TTC549 (cell line): ENCODE data around the gene MRPS30.
"Not testable (repeated sequence)": the region's sequence is repeated elsewhere in the genome, so short reads cannot be mapped to it uniquely, and the experiment has no call there.

ENCODE experiments used
- FAIRE-seq: peaks from 2 replicates; lab custom pipeline; 2012; peaks lifted over from hg19 to GRCh38; lab: Jason Lieb, UNC

Gene MRPS30

DNA sequence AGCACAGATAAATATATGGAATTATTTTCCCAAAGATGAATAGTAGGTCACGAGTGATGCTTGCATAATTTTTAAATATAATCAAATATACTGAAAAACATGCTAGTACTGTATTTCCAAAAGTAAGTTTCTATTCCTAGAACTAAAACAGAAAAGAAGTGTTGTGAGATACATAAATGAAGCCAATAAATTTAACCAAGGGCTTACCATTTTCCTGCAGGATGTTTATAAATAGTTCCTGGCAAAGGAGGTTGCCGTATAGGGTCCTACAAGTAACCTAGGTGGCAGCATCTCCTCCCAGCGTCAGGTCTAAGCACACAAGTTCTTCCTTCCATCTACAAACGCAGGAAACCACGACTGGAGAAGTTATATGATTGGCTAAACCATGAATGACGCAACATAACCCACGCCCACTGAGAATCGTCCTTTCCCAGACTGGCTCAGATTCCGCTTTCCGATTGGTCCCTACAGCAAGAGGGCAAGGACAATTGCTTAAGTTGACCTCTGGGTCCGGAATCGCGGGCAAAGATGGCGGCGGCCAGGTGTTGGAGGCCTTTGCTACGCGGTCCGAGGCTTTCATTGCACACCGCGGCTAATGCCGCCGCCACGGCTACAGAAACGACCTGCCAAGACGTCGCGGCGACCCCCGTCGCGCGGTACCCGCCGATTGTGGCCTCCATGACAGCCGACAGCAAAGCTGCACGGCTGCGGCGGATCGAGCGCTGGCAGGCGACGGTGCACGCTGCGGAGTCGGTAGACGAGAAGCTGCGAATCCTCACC, at the start of gene MRPS30:
Gene MRPS30 (plus strand): TSS at position 513 of the 780 bp plus-strand sequence. CDS start 16 bp downstream, at position 529.
- peak; percentile 99 for FAIRE-seq

- no peak for FAIRE-seq
Observed at GRCh38 chr5:44769200-44769876, 39.4 kb upstream of the MRPS30 start.

DNA sequence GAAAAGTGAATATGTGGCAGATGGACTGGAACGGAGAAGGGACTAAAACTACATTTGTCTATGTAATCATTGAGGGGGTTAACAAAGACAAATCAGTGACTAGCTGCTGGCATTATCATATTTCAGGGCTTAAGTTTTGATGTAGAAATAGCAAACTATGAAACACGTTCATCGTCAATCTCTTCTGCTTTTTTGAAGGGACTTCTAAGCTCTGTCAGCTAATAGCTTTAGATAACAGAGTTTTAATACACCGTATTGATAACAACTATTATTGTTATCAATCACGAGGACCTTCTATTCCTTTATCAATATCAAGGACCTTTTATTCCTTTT, 38.9 kb upstream of the MRPS30 start:
- no peak for FAIRE-seq

GRCh38 chr5:44770780-44771717, 37.7 kb upstream of the MRPS30 start:
- FAIRE-seq: no peak

GRCh38 chr5:44772397-44772796, 36.4 kb upstream of the MRPS30 start:
- not testable (repeated sequence) for FAIRE-seq

GRCh38 chr5:44774279-44774880, 34.4 kb upstream of the MRPS30 start:
- FAIRE-seq: peak; percentile 91

DNA sequence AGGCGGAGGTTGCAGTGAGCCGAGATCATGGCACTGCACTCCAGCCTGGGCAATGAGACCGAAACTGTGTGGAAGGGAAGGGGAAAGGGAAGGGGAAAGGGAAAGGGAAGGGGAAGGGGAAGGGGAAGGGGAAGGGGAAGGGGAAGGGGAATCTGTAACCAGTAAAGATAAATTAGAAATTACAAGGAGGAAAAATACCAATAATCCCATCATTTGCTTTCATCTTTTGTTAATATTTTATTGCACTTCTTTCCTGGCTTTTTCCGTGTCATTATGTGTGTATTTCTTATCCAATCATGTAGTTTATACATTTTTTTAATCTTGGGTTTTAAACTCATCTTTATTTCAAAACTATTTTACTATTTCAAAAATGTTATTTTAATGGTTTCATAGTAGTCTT, 29.6 kb upstream of the MRPS30 start:
- no peak for FAIRE-seq

GRCh38 chr5:44783634-44784315, 25.0 kb upstream of the MRPS30 start:
- FAIRE-seq: no peak

GRCh38 chr5:44787731-44788130, 21.0 kb upstream of the MRPS30 start:
- FAIRE-seq: no peak

DNA sequence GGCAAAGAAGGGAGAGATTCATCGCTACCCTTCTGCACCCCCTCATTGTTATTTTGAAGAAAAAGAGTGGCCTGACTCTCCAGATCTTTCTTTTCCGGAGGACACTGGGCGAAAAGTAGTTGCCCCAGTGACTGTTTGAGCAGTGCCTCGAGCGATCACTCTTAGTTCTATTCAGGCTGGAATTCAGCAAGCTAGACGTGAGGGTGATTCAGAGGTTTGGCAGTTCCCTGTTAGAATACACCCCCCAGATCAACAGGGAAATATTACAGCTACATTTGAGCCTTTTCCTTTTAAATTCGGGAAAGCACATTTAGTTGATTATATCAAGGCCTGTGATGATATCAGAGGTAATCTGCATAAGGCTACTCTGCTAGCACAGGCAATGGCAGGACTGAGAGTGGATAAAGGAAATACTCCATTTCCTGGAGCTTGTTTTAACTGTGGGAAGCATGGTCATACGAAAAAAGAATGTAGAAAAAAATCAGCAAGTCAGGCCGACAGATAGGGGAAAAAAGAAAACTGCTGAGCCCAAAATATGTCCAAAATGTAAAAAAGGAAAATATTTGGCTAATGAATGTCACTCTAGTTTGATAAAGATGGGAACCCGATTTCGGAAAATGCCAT, 19.3 kb upstream of the MRPS30 start:
- not testable (repeated sequence) for FAIRE-seq

GRCh38 chr5:44792031-44792673, 16.6 kb upstream of the MRPS30 start:
- not testable (repeated sequence) for FAIRE-seq

DNA sequence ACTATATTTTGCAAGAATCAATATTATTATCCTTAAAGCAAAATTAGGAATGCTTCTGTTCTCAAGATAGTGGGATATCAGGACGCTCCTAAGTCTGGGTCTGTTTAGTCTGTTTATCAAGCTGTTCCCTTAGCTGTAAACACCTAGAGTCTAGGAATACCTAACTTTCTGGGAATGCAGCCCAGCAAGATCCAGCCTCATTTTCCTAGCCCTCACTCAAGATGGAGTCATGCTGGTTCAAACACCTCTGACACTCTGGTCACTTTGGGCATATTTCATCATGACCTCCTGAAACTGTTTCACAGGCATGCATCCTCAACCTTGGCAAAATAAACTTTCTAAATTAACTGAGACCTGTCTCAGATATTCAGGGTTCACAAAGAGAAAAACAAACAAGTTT, 14.4 kb upstream of the MRPS30 start:
- FAIRE-seq: no peak

DNA sequence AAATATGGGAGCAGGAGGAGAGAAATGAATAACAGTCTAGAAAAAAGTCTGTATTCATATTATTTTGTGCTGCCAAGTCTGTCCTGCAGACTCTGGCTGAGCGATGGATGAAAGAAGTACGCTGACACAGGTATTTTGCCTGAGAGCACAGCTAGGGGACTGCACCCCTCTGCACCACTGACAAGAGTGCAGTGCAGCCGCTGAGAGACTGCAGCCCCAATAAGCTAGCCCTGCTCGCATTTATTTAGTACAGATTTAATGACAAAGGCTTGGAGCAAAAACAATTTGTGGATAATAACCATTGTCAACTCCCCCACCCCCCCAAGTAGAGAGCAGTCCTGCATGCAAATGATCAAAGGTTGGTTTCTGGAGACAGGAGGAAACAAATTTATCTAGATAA, 13.3 kb upstream of the MRPS30 start:
- FAIRE-seq: no peak

- no peak for FAIRE-seq
Observed at GRCh38 chr5:44797841-44798240, 10.9 kb upstream of the MRPS30 start.

- no peak for FAIRE-seq
Observed at GRCh38 chr5:44801992-44802391, 6.8 kb upstream of the MRPS30 start.

- FAIRE-seq: no peak
Observed at GRCh38 chr5:44806608-44807007, 2.1 kb upstream of the MRPS30 start.

GRCh38 chr5:44807269-44807668, 1.5 kb upstream of the MRPS30 start:
- no peak for FAIRE-seq

- FAIRE-seq: no peak
Observed at GRCh38 chr5:44809215-44809955, 638 bp downstream of the MRPS30 start.

DNA sequence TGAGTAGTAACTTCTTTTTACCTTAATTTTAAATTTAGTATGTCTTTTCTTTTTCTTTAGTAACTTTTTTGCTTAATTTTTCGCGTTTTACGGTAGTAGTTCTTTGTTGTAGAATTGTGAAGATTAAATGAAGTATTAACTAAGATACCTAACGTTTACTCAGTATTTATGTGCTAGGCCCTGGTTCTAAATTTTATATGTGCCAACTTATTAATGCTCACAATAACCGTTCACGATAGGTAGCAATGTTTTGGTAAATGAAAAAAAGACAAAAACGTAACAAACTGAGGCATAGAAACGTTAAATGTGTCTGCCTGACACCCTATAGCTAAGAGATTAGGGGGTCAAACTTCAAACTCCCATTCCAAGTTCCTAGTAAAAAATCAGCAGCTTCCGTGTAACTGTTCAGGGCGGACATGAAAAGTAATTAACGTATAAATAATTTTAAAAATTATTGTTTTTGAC, 1.2 kb downstream of the MRPS30 start:
- no peak for FAIRE-seq

- no peak for FAIRE-seq
Observed at GRCh38 chr5:44814761-44815160, 6.0 kb downstream of the MRPS30 start.
